Activated T-helper 1 cell treated with Interleukin-2 at 50 U/mL for 16 hours (primary cell): ENCODE data around the gene ZNRD2.
"Not testable (repeated sequence)": the region's sequence is repeated elsewhere in the genome, so short reads cannot be mapped to it uniquely, and the experiment has no call there.

Source experiments
- DNase-seq: peaks from one replicate; pipeline ENCODE4 v3.0.0-alpha.2; 2020; ENCODE audit warnings: low read depth

The ZNRD2 gene, protein sequence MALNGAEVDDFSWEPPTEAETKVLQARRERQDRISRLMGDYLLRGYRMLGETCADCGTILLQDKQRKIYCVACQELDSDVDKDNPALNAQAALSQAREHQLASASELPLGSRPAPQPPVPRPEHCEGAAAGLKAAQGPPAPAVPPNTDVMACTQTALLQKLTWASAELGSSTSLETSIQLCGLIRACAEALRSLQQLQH

DNA sequence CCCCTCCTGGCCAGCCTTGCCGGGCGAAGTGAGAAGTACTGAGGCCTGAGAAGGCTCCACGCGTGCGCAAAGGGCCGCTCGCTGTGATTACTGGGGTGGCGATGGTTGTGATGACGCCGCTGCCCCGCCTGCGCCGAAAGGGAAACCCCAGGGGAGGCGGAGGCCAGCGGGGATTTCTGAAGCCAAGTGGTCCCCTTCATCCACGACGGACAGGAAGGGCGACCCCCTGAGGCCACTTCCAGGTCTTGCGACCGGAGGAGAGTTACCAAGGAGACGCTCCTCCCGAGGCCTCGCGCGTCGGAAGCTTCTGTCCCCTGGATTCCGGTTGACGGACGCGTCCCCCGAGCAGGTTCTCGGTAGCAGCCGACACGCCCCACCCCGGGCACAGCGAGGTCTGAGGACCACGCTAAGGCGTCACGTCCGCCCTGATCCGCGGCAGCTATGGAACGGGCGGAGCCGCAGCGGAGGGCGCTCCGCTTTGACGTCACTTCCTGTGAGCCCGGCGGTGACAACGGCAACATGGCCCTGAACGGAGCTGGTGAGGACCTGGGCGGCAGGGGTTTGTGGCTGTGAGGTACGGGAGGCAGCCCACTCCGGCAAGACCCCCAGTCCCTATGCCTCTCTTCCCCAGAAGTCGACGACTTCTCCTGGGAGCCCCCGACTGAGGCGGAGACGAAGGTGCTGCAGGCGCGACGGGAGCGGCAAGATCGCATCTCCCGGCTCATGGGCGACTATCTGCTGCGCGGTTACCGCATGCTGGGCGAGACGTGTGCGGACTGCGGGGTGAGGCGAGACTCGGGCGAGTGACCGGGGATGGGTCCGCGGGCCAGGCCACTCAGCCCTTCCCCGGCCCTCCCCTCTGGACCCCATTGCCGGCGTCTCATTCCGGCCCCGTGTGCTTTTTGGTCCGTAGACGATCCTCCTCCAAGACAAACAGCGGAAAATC lies at the start of gene ZNRD2:
Gene ZNRD2 (plus strand): TSS at position 505 of the 946 bp plus-strand sequence. CDS start 15 bp downstream, at position 520.
- peak; percentile 97 for DNase-seq

DNA sequence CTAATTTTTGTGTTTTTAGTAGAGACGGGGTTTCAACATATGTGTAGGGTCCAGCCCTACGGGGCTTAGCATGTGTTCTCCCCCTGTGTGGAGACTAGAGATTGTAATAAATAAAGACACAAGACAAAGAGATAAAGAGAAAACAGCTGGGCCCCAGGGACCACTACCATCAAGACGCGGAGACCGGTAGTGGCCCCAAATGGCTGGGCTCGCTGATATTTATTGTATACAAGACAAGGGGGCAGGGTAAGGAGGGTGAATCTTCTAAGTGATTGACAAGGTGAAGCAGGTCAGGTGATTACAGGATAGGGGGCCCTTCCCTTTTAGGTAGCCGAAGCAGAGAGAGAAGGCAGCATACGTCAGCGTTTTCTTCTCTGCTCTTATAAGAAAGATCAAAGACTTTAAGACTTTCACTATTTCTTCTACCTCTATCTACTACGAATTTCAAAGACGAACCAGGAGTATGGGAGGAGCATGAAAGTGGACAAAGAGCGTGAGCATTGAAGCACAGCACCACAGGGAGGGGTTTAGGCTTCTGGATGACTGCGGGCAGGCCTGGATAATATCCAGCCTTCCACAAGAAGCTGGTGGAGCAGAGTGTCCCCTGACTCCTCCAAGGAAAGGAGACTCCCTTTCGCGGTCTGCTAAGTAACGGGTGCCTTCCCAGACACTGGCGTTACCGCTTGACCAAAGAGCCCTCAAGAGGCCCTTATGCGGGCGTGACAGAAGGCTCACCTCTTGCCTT lies 48.3 kb upstream of the ZNRD2 start:
- DNase-seq: not testable (repeated sequence)

DNA sequence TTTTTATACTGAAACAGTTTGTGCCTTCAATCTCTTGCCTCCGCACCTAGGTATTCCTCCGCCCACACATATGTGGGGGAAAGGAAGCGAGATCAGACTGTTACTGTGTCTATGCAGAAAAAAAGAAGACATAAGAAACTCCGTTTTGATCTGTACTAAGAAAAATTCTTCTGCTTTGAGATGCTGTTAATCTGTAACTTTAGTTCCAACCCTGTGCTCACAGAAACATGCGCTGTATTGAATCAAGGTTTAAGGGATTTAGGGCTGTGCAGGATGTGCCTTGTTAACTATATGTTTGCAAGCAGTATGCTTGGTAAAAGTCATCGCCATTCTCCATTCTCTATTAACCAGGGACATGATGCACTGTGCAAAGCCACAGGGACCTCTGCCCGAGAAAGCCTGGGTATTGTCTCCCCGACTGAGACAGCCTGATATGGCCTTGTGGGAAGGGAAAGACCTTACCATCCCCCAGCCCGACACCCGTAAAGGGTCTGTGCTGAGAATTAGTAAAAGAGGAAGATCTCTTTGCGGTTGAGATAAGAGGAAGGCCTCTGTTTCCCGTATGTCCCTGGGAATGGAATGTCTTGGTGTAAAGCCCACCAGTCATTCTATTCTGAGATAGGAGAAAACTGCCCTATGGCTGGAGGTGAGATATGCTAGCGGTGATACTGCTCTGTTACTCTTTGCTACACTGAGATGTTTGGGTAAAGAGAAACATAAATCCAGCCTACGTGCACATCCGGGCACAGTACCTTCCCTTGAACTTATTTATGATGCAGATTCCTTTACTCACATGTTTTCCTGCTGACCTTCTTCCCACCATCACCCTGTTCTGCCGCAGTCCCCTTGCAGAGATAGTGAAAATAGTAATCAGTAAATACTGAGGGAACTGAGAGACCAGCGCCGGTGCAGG lies 47.3 kb upstream of the ZNRD2 start:
- not testable (repeated sequence) for DNase-seq

DNA sequence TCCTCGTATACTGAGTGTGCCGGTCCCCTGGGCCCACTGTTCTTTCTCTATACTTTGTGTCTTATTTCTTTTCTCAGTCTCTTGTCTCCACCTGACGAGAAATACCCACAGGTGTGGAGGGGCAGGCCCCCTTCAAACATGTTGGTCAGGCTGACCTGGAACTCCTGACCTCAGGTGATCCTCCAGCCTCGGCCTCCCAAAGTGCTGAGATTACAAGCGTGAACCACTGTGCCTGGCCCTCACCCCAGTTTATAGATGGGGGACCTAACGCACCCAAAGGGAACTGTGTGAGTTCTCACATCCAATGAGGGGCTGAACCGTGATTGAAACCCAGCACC lies 46.7 kb upstream of the ZNRD2 start:
- not testable (repeated sequence) for DNase-seq

DNA sequence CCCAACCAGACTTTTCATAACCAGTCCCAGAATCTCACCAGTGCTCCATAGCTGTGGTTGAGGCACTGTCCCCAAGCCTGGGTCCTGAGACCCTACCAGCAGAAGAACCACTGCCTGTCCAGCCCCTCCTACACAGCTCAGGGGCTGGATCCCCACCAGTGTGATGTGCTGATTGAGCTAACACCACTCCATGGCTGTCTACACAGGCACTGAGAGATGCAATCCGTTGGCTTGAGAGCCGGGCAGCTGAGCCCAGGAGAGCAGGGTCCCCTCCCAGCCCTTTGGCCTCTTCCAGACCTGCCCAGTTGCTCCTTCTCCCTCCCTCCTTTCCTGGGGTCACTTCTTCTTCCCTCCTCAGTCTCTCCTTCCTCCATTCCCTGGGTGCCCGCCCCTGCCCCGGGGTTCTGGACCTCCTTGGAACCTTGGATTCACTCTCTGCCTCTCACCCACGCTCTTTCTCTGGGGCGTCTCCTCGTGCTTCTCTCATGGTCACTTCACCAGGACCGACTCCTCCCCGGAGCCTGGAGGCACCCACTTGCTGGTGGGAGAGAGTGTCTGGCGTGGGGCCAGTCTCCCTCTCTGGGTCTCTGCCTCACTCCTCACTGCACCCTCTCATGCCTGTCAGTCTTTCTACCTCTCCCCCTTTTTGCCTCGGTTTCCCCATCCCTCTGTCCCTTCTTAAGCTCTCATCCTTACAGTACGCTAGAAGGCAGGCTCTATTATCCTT lies 46.1 kb upstream of the ZNRD2 start:
- no peak for DNase-seq

DNA sequence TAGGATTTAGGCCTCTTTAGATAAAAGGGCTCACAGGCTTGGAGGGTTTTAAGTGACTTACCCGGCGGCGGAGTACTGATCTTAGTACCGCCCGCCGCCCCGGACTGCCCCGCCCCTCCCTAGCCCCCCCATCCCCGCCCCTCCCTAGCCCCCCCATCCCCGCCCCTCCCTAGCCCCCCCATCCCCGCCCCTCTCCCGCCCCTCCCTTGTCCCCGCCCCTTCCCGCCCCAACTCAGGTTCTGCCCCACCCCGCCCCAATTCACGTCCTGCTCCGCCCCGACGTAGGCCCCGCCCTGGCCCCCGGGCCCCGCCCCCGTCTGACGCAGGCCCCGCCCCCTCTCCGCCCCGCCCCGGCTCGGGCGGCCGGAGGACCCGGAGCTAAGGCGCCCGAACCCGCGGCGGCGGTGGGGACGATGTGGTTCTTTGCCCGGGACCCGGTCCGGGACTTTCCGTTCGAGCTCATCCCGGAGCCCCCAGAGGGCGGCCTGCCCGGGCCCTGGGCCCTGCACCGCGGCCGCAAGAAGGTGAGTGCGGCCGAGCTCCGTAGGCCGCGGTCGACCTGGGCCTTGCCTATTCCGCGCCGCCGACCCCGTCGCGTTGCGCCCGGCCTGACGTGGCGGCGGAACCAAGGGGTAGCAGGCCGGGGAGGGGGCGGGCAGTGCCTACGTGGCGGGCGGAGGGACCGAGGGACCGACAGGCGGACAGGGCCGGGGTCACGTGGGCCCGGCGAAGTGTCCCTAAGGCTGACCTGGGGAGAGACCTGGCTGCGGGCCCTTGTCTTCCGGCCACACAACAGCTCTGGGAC lies 45.3 kb upstream of the ZNRD2 start, which contains the start of gene SCYL1:
Gene SCYL1 (plus strand): TSS at position 343 of the 805 bp plus-strand sequence. CDS start 71 bp downstream, at position 414.
- DNase-seq: peak; percentile 79

DNA sequence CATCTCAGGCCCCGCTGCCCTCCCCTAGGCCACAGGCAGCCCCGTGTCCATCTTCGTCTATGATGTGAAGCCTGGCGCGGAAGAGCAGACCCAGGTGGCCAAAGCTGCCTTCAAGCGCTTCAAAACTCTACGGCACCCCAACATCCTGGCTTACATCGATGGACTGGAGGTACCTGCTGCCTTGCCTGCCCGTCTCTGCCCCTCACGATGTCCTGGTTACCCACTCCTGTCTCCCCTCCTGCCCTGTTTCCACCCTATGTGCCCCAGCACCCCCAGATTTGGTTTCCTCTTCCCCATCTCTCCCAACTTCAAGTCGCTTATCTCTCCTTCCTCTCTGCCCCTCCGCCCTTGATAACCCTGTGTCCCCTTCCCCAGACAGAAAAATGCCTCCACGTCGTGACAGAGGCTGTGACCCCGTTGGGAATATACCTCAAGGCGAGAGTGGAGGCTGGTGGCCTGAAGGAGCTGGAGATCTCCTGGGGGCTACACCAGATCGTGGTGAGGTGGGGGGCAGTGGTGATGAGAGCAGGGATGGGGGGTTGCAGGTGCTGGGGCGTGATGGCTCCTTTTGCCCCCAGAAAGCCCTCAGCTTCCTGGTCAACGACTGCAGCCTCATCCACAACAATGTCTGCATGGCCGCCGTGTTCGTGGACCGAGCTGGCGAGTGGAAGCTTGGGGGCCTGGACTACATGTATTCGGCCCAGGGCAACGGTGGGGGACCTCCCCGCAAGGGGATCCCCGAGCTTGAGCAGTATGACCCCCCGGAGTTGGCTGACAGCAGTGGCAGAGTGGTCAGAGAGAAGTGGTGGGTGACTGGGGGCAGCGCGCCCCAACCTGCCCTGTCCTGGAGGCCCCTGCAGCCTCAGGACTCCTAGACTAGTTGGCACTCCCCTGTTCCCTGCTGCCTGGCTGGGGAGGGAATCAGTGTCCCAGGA lies 44.5 kb upstream of the ZNRD2 start:
- no peak for DNase-seq

DNA sequence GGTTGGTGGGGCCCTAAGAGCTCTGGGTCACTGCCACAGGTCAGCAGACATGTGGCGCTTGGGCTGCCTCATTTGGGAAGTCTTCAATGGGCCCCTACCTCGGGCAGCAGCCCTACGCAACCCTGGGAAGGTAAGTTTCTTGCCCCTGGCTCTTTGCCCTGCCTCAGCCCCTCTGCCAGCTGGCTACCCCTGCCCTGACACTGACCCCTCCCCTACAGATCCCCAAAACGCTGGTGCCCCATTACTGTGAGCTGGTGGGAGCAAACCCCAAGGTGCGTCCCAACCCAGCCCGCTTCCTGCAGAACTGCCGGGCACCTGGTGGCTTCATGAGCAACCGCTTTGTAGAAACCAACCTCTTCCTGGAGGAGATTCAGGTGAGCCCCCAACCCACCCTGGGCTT lies 43.5 kb upstream of the ZNRD2 start:
- DNase-seq: no peak

DNA sequence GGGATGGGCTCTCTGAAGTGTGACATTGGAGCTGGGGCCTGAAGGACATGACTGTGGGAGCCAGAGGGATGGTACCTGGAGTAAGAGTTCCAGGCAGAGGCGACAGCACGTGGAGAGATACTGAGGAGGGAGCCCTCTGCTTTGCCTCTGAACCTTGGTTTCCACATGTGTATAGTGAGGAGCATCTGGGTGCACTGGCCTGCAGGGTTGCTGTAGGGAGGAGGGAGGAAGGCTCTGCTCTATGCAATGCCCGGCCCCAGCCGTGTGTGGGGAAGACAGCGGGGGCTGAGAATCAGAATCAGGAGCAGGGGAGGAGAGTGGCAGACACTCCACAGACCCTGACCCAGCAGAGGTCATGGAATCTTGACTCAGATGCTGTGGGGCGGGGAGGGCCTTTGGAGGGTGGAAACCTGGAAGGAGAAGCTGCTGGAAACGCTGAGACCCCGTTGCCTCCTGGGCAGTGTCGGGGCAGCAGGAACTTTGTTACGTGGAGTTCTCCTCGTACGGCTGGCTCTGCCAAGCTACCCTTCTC lies 41.4 kb upstream of the ZNRD2 start:
- DNase-seq: no peak

DNA sequence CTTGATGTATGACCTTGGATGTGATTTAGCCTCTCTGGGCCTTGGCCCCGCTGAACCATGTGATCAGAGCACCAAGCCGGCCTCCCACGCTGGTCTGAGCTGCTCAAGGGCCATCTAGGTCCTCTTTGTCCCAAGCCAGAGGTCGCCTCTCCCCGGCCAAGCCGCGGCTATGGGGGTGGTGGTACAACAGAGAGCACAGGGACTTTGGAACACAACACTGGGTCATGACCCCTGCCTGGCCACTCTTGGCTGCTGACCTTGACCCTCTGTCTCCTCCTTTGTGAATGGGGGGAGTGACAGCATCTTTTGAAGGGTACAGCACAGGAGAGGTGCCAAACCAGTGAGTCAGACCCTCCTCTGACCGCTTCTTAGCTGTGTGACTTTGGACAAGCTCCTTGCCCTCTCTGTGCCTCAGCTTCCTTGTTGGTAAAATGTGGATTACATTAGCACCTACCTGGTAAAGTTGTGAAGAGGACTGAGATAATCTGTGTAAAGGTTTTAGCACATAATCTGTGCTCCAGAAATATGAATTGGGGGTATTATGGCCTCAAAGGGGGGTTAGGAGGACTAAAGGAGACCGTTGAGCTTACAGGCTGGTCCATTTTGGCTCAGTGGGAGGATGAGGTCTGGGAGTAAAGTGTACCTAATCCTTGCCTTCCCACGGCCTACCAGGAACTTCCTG lies 40.7 kb upstream of the ZNRD2 start:
- no peak for DNase-seq

DNA sequence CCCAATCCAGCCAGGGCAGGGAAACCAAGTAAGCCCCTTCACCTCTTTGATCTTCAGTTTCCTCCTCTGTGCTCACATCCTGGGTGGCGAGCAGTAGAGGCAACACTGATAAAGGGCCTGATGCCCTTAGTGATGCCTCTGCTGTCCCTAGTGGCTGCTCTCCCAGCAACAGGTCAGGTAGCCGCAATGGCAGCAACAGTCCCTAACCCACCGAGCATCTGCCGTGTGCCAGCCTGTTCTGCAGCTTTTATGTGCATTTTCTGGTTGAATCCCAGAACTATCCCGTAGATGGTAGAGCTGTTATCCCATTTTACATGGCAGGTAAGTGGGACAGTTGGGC lies 40.1 kb upstream of the ZNRD2 start:
- DNase-seq: no peak

DNA sequence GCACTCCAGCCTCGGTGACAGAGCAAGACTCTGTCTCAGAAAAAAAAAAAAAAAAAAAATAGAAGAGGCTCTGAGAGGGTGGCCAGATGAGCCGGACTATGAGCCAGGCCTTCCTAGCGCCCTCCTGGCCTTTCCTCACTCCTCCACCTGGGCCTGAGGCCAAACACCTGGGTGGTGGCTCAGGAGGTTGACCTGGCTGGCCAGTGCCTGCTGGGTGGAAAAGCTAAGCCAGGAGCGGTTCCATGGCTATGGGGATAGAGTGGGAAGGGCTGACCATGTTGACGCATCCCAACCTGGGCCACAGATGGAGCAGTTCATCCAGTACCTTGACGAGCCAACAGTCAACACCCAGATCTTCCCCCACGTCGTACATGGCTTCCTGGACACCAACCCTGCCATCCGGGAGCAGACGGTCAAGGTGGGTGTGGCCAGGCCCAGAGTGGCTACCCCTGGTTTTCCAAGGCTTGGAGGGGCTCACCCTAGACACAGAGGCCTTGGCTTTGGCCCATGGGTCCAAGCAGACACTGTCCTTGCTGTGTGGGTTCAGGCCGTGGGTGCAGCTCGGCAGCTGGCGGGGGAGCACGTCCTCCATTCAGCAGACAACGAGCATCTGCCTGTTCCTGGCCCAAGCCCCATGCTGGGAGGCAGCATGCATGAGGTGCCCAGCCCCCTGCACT lies 37.8 kb upstream of the ZNRD2 start:
- DNase-seq: no peak

DNA sequence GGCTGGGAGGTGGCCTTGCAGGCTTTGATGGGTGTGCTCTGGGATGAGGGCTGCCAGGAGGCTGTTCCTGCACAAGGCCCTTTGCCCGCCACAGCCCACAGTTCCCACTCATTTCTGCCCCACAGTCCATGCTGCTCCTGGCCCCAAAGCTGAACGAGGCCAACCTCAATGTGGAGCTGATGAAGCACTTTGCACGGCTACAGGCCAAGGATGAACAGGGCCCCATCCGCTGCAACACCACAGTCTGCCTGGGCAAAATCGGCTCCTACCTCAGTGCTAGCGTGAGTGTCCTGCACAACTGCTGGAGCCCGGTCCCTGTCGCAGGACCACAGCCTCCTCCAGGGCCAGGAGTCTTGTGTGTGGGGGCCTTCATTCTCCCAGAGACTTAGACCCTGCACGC lies 35.2 kb upstream of the ZNRD2 start:
- DNase-seq: no peak

DNA sequence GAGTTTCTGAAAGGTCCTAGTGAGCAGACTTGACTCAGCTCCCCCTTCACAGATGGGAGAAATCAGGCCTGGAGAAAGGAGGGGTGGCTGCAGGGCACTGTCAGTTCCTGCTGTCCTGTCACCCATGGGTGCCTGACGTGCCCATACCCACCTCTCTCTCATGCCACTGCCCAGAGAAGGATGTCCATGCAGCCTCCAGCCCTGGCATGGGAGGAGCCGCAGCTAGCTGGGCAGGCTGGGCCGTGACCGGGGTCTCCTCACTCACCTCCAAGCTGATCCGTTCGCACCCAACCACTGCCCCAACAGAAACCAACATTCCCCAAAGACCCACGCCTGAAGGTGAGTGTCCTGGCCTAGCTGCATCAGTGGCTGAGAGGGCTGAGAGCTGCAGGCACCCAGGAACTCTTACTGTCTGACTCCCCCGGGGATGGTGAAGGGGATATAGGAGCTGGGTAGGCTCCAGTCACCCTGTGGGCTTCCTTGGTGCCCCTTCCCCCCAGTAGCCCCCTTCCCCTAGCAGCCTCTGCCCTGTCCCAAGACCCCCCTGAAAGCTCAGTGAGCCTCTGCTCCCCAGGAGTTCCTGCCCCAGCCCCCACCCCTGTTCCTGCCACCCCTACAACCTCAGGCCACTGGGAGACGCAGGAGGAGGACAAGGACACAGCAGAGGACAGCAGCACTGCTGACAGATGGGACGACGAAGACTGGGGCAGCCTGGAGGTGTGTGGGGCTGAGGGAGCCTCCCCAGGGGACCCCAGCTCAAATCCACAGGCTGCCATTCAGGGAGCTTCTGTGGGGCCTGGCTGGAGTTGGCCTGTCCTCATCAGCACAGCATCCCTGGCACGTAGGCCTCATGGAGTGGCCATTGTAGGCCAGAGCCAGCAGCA lies 33.6 kb upstream of the ZNRD2 start:
- DNase-seq: no peak

DNA sequence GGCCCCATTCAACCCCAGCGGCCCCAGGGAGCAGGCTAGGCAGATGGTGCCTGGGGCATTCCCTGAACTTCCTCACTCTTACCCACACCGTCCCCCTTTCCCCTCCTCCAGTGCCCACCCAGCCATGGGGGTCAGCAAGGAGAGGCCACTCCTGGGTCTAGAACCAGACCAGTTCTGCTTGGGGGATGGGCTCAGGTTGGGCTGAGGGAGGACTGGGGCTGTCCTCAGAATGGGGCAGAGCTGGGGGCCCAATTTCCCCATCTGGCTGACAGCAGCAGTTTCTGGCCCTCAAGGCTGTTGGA lies 33.0 kb upstream of the ZNRD2 start:
- no peak for DNase-seq

DNA sequence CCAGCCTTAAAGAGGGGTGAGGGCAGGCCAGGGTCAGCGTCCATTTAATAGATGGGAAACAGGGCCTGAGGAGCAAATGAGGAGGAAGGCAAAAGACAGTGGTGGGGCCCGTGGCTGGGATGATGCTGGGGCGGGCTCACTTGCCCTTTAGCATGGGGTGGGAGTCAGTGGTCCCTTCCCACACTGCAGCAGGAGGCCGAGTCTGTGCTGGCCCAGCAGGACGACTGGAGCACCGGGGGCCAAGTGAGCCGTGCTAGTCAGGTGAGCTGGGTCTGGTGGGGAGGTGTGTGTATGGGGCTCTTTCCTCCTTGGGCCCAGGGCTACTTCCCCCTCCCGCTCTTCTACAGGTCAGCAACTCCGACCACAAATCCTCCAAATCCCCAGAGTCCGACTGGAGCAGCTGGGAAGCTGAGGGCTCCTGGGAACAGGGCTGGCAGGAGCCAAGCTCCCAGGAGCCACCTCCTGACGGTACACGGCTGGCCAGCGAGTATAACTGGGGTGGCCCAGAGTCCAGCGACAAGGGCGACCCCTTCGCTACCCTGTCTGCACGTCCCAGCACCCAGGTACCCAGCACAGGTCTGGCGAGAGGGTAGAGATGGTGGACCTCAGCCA lies 32.6 kb upstream of the ZNRD2 start:
- no peak for DNase-seq
